Measurements from ENCODE around the gene DDX19B.

- no peak for TF ChIP-seq EZH2 (optimal IDR thresholded peaks at IDR 0.05; ENCODE audit: low read depth, low read length)
- no peak; the same call in 1 of the 2 replicates for TF ChIP-seq CTCF (IDR thresholded peaks at IDR 0.05; ENCODE audit: low read length)
Observed at GRCh38 chr16:70254180-70254964, 44.6 kb upstream of the DDX19B start.
